GM12878 (cell line): Measurements from ENCODE around the gene TBCD. TPM values are rescaled to one million over a fixed set of nuclear protein-coding genes. Genes with fewer than 3 reads are reported as not detected.
A peak's percentile ranks its signal among the peaks of the same experiment; 100 is the strongest.

Source experiments
- ATAC-seq: fragments of 200-7000 bp; cut with Tn5 transposase; 3 replicates; pipeline ENCODE4 v1.9.1; 2020; ENCODE audit warnings: mild to moderate bottlenecking, moderate library complexity
- BruUV-seq: library from RNA; stranded (reverse); fragments of 400-500 nt; replicated peaks from 2 replicates; lab custom pipeline; 2021; lab: Mats Ljungman, UMichigan
- CTCF ChIA-PET: fragments of 300-600 bp; sonication (Branson Sonifier 250); formaldehyde crosslinking; extraction: SDS; loops from one replicate; lab custom pipeline; 2021; ENCODE audit warnings: inconsistent platforms; lab: Yijun Ruan, JAX
- POLR2A ChIA-PET: fragments of 350-600 bp; formaldehyde crosslinking; extraction: SDS; loops from one replicate; lab custom pipeline; 2021; ENCODE audit warnings: inconsistent platforms; lab: Charles Lee
- RAD21 ChIA-PET: fragments of 300-600 bp; sonication (Branson Sonifier 250); formaldehyde crosslinking; loops from one replicate; lab custom pipeline; 2023; ENCODE audit warnings: antibody characterized with exemption; ENCODE audit not compliant: unreplicated experiment; lab: Charles Lee
- SMC1A ChIA-PET: fragments of 300-600 bp; sonication (Branson Sonifier 250); formaldehyde crosslinking; loops from one replicate; lab custom pipeline; 2023; ENCODE audit not compliant: unreplicated experiment, uncharacterized antibody; lab: Charles Lee
- DNase-seq: peaks from one replicate; pipeline ENCODE4 v3.0.0-alpha.2; 2011; ENCODE audit warnings: low read depth, low spot score
- FAIRE-seq: peaks from 3 replicates; lab custom pipeline; 2011; peaks lifted over from hg19 to GRCh38; lab: Jason Lieb, UNC
- H2AFZ ChIP-seq: 2 replicates; pipeline ENCODE4 v1.6.0; 2011; ENCODE audit warnings: low read depth, low read length, control low read depth; ENCODE audit not compliant: control insufficient read depth
- H3K27ac ChIP-seq: 2 replicates; pipeline ENCODE4 v1.5.1; 2011; ENCODE audit warnings: control low read depth; ENCODE audit not compliant: control insufficient read depth, insufficient read depth
- H3K27me3 ChIP-seq, 2 experiments: replicated peaks in 1 of 2; 2 replicates each; pipeline versions ENCODE4 v1.6.0 to v1.6.1; 2011; ENCODE audit warnings: low read length in 1 of 2; ENCODE audit not compliant: control insufficient read depth in 2 of 2, insufficient read depth in 2 of 2
- H3K36me3 ChIP-seq, 2 experiments: 2 replicates each; pipeline ENCODE4 v1.5.1; 2011; ENCODE audit warnings: low read length in 1 of 2; ENCODE audit not compliant: control insufficient read depth in 2 of 2, insufficient read depth in 2 of 2
- H3K4me1 ChIP-seq: 2 replicates; pipeline ENCODE4 v1.6.1; 2011; ENCODE audit warnings: mild to moderate bottlenecking, low read length, moderate library complexity, mixed read lengths; ENCODE audit not compliant: control insufficient read depth, insufficient read depth
- H3K4me2 ChIP-seq: 2 replicates; pipeline ENCODE4 v1.6.0; 2011; ENCODE audit warnings: control low read depth; ENCODE audit not compliant: control insufficient read depth, insufficient read depth
- H3K4me3 ChIP-seq: fragments of 200-600 bp; sonication (generic); 2 replicates; pipeline ENCODE4 v1.5.1; 2016
- H3K79me2 ChIP-seq: 2 replicates; pipeline ENCODE4 v1.6.0; 2011; ENCODE audit warnings: low read length; ENCODE audit not compliant: control insufficient read depth, insufficient read depth
- H3K9ac ChIP-seq: 2 replicates; pipeline ENCODE4 v1.8.0; 2011; ENCODE audit warnings: low read length, control low read depth, mixed read lengths; ENCODE audit not compliant: control insufficient read depth, insufficient read depth
- H3K9me3 ChIP-seq: replicated peaks from 3 replicates; pipeline ENCODE4 v1.5.1; 2011; ENCODE audit warnings: mild to moderate bottlenecking, low read length; ENCODE audit not compliant: control insufficient read depth, insufficient read depth
- H4K20me1 ChIP-seq: 2 replicates; pipeline ENCODE4 v1.6.0; 2011; ENCODE audit not compliant: control insufficient read depth, insufficient read depth
- ATF7 ChIP-seq: fragments of 450-650 bp; IDR thresholded peaks from 2 replicates; pipeline ENCODE4 v1.6.1; 2016; ENCODE audit warnings: low read depth, mild to moderate bottlenecking
- CHD4 ChIP-seq: fragments of 200-600 bp; sonication (generic); IDR thresholded peaks from 2 replicates; pipeline ENCODE4 v1.6.1; 2016; ENCODE audit warnings: mild to moderate bottlenecking
- PAX5 ChIP-seq: IDR thresholded peaks from 2 replicates; pipeline ENCODE4 v1.6.1; 2011; ENCODE audit warnings: low read depth, low read length, borderline replicate concordance
- RCOR1 ChIP-seq: conservative IDR thresholded peaks from 2 replicates; pipeline ENCODE4 v1.6.1; 2012; ENCODE audit warnings: low read depth, low read length, improper control_type of control experiment
- TCF3 ChIP-seq: IDR thresholded peaks from 2 replicates; pipeline ENCODE4 v1.6.1; 2012; ENCODE audit warnings: low read depth, mild to moderate bottlenecking, low read length, borderline replicate concordance; ENCODE audit not compliant: insufficient read depth
- WGBS: methylation state at CpG from one replicate; pipeline ENCODE4 v1.1.6; 2016; ENCODE audit warnings: low lambda C conversion rate; ENCODE audit not compliant: insufficient replicate concordance, insufficient coverage; ENCODE audit errors: missing lambda C conversion rate; 5-methylcytosine and 5-hydroxymethylcytosine counted together
- in situ Hi-C: fragments of 300-500 bp; cut with MboI; formaldehyde crosslinking; loops from 9 replicates; pipeline ENCODE4 v1.14.3; 2018; ENCODE audit warnings: mixed read lengths
- intact Hi-C: fragments of 100-400 bp; cut with micrococcal nuclease; formaldehyde crosslinking; loops from one replicate; pipeline ENCODE4 v1.14.2; 2022; ENCODE audit not compliant: unreplicated experiment
- polyA plus RNA-seq, 11 experiments: library from polyadenylated mRNA; depleted of rRNA in 4 of 11; unstranded in 6 of 11; stranded (reverse) in 5 of 11; fragments of >200 nt; fragmentation: Nextera tagmentation in 4 of 11; fragmentation: Illumina TruSeq in 1 of 11; extraction: Ambion mirVana in 4 of 11; extraction: Trizol in 1 of 11; gene quantifications; 1 replicate in 1 of 11; 2 replicates in 10 of 11; pipeline versions ENCODE4 v1.2.1 to v1.2.3, GENCODE V29; 2011 to 2016; ENCODE audit warnings: inconsistent platforms in 2 of 11, missing spikeins in 2 of 11, low read depth in 1 of 11
- total RNA-seq, 4 experiments: library from RNA; depleted of rRNA in 3 of 4; stranded (reverse); fragments of >200 nt in 3 of 4; fragmentation: Illumina TruSeq in 1 of 4; extraction: Trizol in 1 of 4; gene quantifications; 2 replicates each; pipeline versions ENCODE4 v1.2.1 to v1.2.3, GENCODE V29; 2013 to 2021

The TBCD gene
- total and polyA plus RNA-seq, 10 of the 15 experiments (the other 5 are each of a cell fraction or from before 2014, with no cell fraction given), result 10.3 to 114 (median 52.4) TPM

DNA sequence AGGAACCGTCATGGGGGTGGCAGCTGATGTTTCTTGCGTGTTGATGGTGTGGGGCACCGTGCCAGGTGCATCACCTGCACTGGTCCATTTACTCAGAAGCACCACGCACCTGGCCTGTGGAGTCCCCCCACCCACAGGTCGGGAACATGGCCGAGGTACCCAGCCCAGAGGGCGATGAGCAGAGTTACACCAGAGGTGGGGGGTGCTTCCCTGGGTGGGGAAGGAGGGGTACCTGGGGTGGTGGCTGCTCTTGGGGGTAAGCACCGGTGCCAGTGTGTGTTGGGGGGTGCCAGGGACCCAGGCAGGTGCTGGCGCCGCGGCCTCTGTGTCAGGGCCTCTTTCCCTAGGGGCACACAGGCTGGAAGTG lies 92.9 kb downstream of the TBCD start:
- Histone ChIP-seq H3K4me3 (no peak overlapping the region), H3K79me2 (no peaks in the 10 kb centered on the region), H3K27ac (no peak overlapping the region), H3K9ac (no peak overlapping the region), H2AFZ (no peak overlapping the region), H3K9me3 (no peaks in the 10 kb centered on the region), H3K4me2 (no peak overlapping the region), H3K36me3 (peaks cover 0 to 2% of the 10 kb centered on the region in 2 experiments; a peak in 2 of 4 replicates), H4K20me1 (no peaks in the 10 kb centered on the region), H3K4me1 (peaks cover 13% of the 10 kb centered on the region), H3K27me3 (no peaks in the 10 kb centered on the region)
- no TSS peak for BruUV-seq
- ChIA-PET POLR2A (no interaction called here), RAD21 (interaction anchor here (3.0 to 3.1 kb wide), 2 partner anchors 19 to 63 kb away, joined by 12 to 13 read pairs; no protein-coding TSS in a partner anchor), SMC1A (interaction anchor here (1.0 kb wide), 1 partner anchor 9 kb away, joined by 4 read pairs; no protein-coding TSS in a partner anchor), CTCF (interaction anchor here (1.2 to 1.4 kb wide), 2 partner anchors 15 to 63 kb away, joined by 4 read pairs; no protein-coding TSS in a partner anchor)
- 76% methylated on average over 8 of the region's 11 CpGs for WGBS
- no peak for DNase-seq
- no peak for FAIRE-seq
- TF ChIP-seq RCOR1 (no peak), CHD4 (no peak), TCF3 (0 out of 2 replicates have a peak, but pooled peaks have one; percentile 11)
- intact Hi-C loops, result no loop called here
- in situ Hi-C loops, result no loop called here
- ATAC-seq, result no peak

DNA sequence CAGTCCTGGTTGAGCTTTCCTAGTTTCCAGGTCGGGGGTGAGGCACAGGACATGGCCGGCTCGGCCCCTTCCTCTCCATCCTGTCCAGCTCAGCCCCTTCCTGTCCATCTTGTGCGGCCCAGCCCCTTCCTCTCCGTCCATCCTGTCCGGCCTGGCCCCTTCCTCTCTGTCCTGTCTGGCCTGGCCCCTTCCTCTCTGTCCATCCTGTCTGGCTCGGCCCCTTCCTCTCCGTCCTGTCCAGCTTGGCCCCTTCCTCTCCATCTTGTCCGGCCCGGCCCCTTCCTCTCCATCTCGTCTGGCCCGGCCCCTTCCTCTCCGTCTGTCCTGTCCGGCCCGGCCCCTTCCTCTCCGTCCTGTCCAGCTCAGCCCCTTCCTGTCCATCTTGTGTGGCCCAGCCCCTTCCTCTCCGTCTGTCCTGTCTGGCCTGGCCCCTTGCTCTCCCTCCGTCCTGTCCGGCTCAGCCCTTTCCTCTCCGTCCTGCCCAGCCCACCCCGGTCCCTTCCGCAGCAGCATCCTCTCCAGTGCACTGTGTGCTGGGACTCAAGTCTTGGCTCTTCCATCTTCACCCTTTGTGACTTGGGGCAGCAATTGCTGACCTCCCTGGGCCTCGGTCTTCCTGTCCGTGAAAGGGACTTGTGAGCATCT lies 93.4 kb downstream of the TBCD start:
- H3K27ac ChIP-seq, result no peak overlapping the region
- CTCF ChIA-PET, result no interaction called here
- POLR2A ChIA-PET, result no interaction called here
- H3K4me2 ChIP-seq, result no peak overlapping the region
- intact Hi-C loops (no loop called here), in situ Hi-C loops (no loop called here)
- SMC1A ChIA-PET, result no interaction called here
- H3K4me3 ChIP-seq, result no peak overlapping the region
- H2AFZ ChIP-seq, result no peak overlapping the region
- H3K4me1 ChIP-seq, result peaks cover 18% of the 10 kb centered on the region
- no peaks in the 10 kb centered on the region for H3K27me3 ChIP-seq
- no peak overlapping the region for H3K9ac ChIP-seq
- H3K79me2 ChIP-seq, result no peaks in the 10 kb centered on the region
- RAD21 ChIA-PET, result interaction anchor here (3.1 kb wide), 1 partner anchor 19 kb away, joined by 13 read pairs; no protein-coding TSS in a partner anchor
- ATAC-seq, result no peak
- no peak for TF ChIP-seq PAX5
- no peak for TF ChIP-seq ATF7
- 93% methylated on average over 22 of the region's 24 CpGs for WGBS
- no peaks in the 10 kb centered on the region for H3K9me3 ChIP-seq
- no peak for FAIRE-seq
- no peaks in the 10 kb centered on the region for H4K20me1 ChIP-seq
- no TSS peak for BruUV-seq
- peaks cover 0 to 2% of the 10 kb centered on the region in 2 experiments; a peak in 2 of 4 replicates for H3K36me3 ChIP-seq
- no peak for DNase-seq
